A549 (cell line): ENCODE data around the gene TIMM23B.
"Not testable (repeated sequence)": the region's sequence is repeated elsewhere in the genome, so short reads cannot be mapped to it uniquely, and the experiment has no call there.

Experiments
- CBX2 ChIP-seq: fragments of 200-600 bp; sonication (generic); IDR thresholded peaks from 2 replicates; pipeline ENCODE4 v1.6.1; 2016; ENCODE audit warnings: low read depth, mild to moderate bottlenecking, borderline replicate concordance
- CEBPB ChIP-seq, 2 experiments: fragments of >200 bp in 1 of 2; sonication (Bioruptor Twin) in 1 of 2; formaldehyde crosslinking in 1 of 2; IDR thresholded peaks; 2 replicates each; pipeline ENCODE4 v1.6.1; 2012 to 2016
- HOXA7 ChIP-seq: fragments of 250-450 bp; sonication (Bioruptor Pico); IDR thresholded peaks from 2 replicates; pipeline ENCODE4 v1.5.0; 2020; ENCODE audit warnings: mild to moderate bottlenecking, moderate library complexity
- JUN ChIP-seq, 2 experiments: fragments of >200 bp; sonication (Bioruptor Twin); formaldehyde crosslinking; IDR thresholded peaks; 2 replicates in 1 of 2; 3 replicates in 1 of 2; pipeline ENCODE4 v1.6.1; 2016 to 2017
- NR3C1 ChIP-seq: fragments of >200 bp; sonication (Bioruptor Twin); formaldehyde crosslinking; IDR thresholded peaks from 3 replicates; pipeline ENCODE4 v1.6.1; 2017
- PHF8 ChIP-seq: fragments of 200-600 bp; sonication (generic); IDR thresholded peaks from 2 replicates; pipeline ENCODE4 v1.6.1; 2016; ENCODE audit warnings: low read depth, mild to moderate bottlenecking, antibody characterized with exemption, moderate library complexity, borderline replicate concordance
- POLR2A ChIP-seq: IDR thresholded peaks from 2 replicates; pipeline ENCODE4 v1.6.1; 2012; ENCODE audit warnings: mild to moderate bottlenecking, low read length
- RARB ChIP-seq: fragments of 250-450 bp; sonication (Bioruptor Pico); IDR thresholded peaks from 2 replicates; pipeline ENCODE4 v1.8.0; 2021; ENCODE audit warnings: mild to moderate bottlenecking, moderate library complexity
- RCOR1 ChIP-seq: fragments of 150-350 bp; IDR thresholded peaks from 2 replicates; pipeline ENCODE4 v1.6.1; 2014; ENCODE audit warnings: antibody characterized with exemption, low read length, low read depth
- RNF2 ChIP-seq: fragments of 200-600 bp; sonication (generic); IDR thresholded peaks from 2 replicates; pipeline ENCODE4 v1.6.1; 2016; ENCODE audit warnings: low read depth, mild to moderate bottlenecking, antibody characterized with exemption, moderate library complexity, borderline replicate concordance
- SMC3 ChIP-seq: fragments of >200 bp; sonication (Bioruptor Twin); formaldehyde crosslinking; IDR thresholded peaks from 3 replicates; pipeline ENCODE4 v1.6.1; 2018; ENCODE audit warnings: inconsistent platforms
- TF ChIP-seq, protein P1 (sequence below): fragments of >200 bp; sonication (Bioruptor Twin); formaldehyde crosslinking; IDR thresholded peaks from 3 replicates; pipeline ENCODE4 v1.5.1; 2016
- TF ChIP-seq, protein P2 (sequence below): IDR thresholded peaks from 2 replicates; pipeline ENCODE4 v1.6.1; 2012

DNA sequence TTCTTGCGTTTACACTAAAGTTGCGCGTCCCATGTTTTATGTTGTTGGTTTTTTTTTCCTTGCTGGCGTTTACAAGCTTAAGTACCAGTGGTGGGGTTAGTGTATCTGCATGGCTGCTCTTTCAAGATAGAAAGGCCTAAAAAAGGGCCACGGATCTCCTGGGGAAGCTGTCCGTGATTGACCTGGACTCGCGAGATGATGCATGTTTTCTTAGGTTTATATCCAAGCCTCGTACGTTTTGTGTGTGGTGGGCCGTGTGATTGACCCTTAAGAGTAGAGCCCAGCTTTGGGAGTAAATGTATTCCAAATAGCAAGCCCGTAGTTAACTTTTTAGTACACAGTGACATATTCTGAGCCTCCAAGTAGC, 469 bp downstream of the TIMM23B start:
- TF ChIP-seq, protein P1, sequence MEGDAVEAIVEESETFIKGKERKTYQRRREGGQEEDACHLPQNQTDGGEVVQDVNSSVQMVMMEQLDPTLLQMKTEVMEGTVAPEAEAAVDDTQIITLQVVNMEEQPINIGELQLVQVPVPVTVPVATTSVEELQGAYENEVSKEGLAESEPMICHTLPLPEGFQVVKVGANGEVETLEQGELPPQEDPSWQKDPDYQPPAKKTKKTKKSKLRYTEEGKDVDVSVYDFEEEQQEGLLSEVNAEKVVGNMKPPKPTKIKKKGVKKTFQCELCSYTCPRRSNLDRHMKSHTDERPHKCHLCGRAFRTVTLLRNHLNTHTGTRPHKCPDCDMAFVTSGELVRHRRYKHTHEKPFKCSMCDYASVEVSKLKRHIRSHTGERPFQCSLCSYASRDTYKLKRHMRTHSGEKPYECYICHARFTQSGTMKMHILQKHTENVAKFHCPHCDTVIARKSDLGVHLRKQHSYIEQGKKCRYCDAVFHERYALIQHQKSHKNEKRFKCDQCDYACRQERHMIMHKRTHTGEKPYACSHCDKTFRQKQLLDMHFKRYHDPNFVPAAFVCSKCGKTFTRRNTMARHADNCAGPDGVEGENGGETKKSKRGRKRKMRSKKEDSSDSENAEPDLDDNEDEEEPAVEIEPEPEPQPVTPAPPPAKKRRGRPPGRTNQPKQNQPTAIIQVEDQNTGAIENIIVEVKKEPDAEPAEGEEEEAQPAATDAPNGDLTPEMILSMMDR, result not testable (repeated sequence)
- TF ChIP-seq RARB (CRISPR knock-in tag); NR3C1; PHF8; CBX2; CEBPB (IDR thresholded peaks at IDR 0.05); RNF2; JUN (IDR thresholded peaks at IDR 0.05); POLR2A; SMC3; HOXA7 (CRISPR knock-in tag); RCOR1: not testable (repeated sequence)
- TF ChIP-seq, protein P2, sequence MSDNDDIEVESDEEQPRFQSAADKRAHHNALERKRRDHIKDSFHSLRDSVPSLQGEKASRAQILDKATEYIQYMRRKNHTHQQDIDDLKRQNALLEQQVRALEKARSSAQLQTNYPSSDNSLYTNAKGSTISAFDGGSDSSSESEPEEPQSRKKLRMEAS, result not testable (repeated sequence)
